GM12865 (cell line): ENCODE results near the gene COL9A3.
A peak's percentile ranks its signal among the peaks of the same experiment; 100 is the strongest.

ENCODE experiments used
- DNase-seq: peaks from one replicate; pipeline ENCODE4 v3.0.0; 2010; ENCODE audit warnings: low read depth
- H3K4me3 ChIP-seq: 2 replicates; pipeline ENCODE4 v1.5.1; 2011; ENCODE audit warnings: mild to moderate bottlenecking, low read depth, low read length, control low read depth
- TF ChIP-seq, protein P1 (sequence below): IDR thresholded peaks from 2 replicates; pipeline ENCODE4 v1.5.1; 2011; ENCODE audit warnings: low read length, control low read depth, low read depth, inconsistent platforms; ENCODE audit not compliant: insufficient read depth; ENCODE audit errors: missing control alignments

The COL9A3 gene

DNA sequence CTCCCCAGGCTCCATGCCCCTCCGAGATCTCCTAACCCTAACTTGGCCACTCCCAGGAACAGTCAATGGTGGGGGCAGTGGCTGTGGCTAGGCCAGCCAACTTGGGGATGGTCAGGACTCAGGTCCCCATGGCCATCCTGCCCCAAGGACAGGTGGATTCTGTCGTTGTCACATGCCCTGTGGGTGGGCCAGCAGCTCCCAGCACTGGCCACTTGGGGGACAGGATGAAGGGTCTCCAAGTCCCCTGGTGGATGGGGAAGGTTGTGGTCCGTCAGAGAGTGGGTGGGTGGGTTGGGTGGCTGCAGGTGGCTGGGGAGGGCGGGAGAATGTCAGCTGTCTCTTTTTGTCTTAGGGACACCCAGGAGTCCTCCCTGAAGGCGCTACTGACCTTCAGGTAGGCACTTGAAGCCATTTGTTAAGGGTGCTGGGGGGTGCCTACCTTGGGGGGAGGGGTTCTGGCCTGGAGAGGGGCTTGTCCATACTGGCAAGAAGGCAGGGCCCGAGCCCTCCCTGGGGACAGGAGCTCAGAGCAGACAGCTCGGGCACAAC, 5.5 kb downstream of the COL9A3 start:
- no peak overlapping the region for H3K4me3 ChIP-seq
- TF ChIP-seq, protein P1, sequence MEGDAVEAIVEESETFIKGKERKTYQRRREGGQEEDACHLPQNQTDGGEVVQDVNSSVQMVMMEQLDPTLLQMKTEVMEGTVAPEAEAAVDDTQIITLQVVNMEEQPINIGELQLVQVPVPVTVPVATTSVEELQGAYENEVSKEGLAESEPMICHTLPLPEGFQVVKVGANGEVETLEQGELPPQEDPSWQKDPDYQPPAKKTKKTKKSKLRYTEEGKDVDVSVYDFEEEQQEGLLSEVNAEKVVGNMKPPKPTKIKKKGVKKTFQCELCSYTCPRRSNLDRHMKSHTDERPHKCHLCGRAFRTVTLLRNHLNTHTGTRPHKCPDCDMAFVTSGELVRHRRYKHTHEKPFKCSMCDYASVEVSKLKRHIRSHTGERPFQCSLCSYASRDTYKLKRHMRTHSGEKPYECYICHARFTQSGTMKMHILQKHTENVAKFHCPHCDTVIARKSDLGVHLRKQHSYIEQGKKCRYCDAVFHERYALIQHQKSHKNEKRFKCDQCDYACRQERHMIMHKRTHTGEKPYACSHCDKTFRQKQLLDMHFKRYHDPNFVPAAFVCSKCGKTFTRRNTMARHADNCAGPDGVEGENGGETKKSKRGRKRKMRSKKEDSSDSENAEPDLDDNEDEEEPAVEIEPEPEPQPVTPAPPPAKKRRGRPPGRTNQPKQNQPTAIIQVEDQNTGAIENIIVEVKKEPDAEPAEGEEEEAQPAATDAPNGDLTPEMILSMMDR, result no peak
- no peak for DNase-seq

DNA sequence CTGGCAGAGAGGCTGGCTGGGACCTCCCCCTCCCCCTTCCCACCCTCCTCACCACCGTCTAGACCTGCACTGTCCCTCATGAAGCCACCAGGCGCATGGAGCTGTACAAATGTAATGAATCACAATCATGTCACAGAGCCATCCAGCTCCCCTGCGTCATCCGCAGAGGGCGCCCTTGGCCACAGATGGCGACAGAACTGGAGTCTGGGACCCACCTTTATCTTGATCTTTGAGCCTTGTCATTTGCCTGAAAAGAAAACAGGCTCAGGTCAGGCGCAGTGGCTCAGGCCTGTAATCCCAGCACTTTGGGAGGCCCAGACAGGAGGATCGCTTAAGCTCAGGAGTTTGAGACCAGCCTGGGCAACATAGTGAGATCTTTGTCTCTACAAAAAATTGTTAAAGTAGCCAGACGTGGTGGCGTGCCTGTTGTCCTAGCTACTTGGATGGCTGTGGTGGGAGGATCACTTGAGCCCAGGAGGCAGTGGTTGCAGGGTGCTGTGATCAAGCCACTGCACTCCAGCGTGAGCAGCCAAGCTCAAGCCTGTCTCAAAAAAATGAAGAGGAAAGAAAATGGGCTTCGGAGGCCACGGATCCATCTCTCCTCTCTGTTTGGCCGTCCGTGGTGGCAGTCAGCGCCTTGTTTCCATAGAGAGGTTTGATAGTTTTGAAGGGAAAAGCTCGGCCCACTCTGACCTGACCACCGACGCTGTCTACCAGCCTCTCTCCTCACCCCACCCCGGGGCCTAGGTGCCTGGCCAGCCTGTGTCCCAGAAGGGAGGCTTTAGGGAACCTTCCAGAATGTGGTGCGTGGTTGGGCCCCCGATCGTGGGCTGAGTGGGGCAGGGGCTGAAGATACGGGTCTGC, 6.2 kb downstream of the COL9A3 start:
- DNase-seq, result peak; percentile 73
- TF ChIP-seq, protein P1, result peak; percentile 55
- no peak overlapping the region for H3K4me3 ChIP-seq

DNA sequence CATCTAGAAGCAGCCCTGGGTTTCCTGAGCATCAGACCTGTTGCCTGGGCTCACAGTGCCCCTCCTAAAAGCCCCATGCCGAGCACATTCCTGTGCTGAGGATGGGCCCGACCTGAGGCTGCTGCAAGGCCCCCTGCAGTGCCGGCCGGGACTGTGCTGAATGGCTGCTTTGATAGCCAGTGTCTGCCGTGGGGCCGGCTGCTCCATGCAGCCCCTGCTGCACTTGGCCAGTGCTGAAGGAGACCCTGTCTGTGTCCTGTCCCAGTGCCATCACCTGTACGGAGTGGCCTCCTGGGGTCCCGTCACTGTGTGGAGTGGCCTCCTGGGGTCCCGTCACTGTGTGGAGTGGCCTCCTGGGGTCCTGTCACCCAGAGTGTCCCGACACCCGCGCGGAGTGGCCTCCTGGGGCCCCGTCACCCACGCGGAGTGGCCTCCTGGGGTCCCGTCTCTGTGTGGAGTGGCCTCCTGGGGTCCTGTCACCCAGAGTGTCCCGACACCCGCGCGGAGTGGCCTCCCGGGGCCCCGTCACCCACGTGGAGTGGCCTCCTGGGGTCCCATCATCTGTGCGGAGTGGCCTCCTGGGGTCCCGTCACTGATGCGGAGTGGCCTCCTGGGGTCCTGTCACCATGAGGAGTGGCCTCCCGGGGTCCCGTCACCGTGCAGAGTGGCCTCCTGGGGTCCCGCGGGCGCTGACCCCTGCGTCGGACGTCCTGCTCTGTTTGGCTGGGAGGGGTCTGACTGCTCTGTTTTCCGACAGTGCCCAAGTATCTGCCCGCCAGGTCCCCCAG, 7.0 kb downstream of the COL9A3 start:
- TF ChIP-seq, protein P1, result no peak
- no peak for DNase-seq
- H3K4me3 ChIP-seq, result no peak overlapping the region

DNA sequence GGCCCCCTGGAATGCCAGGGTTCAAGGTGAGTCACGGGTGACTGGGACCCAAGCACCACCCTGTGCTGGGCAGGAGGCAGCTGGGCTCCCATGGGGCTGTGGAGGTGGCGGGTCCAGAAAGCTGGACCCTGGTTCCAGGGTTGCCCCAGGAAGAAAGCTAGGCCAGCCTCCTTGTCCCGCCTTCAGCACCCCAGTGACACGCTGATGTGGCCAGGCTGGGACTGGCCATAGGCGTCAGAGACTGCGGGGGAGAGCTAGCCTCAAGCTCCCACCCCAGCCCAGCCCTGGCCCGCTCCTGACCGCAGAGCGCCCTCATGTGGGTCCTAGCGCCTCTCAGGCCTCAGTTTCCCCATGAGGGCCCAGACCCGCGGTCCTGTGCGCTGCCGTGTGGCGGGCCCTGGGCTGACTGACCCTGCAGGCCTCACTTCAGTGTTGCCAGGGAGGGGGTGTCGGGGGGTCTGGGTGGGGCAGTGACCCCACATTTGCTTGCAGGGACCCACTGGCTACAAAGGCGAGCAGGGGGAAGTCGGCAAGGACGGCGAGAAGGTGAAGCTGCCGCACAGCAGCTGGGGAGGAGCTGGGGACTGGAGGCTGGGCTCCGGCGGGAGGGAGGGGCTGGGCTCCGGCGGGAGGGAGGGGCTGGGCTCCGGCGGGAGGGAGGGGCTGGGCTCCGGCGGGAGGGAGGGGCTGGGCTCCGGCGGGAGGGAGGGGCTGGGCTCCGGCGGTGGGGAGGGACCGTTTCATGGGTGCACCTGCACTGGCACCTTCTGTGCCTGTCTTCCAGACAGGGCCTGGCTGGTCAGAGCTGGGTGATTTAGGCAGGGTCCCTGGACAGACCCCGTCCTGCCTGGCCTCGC, 7.9 kb downstream of the COL9A3 start:
- DNase-seq, result peak; percentile 59
- no peak overlapping the region for H3K4me3 ChIP-seq
- TF ChIP-seq, protein P1, result no peak

DNA sequence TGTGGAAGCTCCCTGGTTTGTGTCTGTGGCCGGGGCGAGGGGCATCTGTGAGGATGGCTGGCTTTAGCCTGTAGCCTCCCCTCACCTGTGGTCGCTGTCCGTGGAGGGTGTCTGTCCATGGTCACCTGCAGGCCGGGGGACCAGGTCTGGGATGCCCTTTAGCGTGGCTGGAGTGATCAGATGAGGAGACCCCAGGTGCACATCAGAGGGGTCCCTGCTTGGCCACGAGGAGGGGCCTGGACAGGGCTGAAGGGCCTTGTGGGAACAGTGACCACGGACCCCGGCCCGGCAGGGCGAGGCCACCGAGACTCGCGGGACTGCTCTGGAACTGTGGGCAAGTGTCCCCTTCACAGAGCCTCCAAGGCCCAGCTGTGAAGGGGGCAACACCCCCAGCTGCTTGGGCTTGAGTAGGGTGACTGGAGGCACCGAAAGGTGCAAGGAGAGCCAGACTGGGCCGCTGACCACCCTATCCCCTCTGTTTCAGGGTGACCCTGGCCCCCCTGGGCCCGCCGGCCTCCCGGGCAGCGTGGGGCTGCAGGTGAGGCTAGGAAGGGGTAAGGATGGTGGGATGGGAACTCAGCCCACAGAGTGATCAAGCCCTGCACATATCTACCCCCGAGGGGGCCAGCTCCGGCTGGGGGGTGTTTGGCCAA, 8.6 kb downstream of the COL9A3 start:
- no peak overlapping the region for H3K4me3 ChIP-seq
- no peak for DNase-seq
- TF ChIP-seq, protein P1, result no peak
